ENCODE results near the gene AIFM1. TPM values are rescaled to one million over a fixed set of nuclear protein-coding genes. Genes with fewer than 3 reads are reported as not detected.
"Not testable (repeated sequence)": the region's sequence is repeated elsewhere in the genome, so short reads cannot be mapped to it uniquely, and the experiment has no call there.

AIFM1 gene
- total RNA-seq, 1 donor, result 18.1 TPM

DNA sequence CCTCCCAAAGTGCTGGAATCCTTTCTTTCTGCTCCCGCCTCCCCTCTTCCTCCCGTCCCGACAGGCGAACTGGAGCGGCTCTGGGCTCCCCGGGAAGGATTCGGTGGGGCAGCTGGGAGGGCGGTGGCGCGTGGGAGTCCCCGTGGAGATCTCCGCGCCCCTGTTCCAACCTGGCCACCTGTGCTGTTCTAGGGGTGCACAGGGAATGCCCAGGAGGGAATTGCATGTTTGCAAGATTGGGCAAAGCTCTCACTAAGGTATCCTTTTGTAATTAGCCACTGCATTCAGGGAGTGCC lies 44.2 kb downstream of the AIFM1 start:
- DNase-seq (ENCODE audit: low read depth), result no peak
- H3K4me3 ChIP-seq (ENCODE audit: low read depth, low read length), result no peak overlapping the region
- TF ChIP-seq, protein P1, sequence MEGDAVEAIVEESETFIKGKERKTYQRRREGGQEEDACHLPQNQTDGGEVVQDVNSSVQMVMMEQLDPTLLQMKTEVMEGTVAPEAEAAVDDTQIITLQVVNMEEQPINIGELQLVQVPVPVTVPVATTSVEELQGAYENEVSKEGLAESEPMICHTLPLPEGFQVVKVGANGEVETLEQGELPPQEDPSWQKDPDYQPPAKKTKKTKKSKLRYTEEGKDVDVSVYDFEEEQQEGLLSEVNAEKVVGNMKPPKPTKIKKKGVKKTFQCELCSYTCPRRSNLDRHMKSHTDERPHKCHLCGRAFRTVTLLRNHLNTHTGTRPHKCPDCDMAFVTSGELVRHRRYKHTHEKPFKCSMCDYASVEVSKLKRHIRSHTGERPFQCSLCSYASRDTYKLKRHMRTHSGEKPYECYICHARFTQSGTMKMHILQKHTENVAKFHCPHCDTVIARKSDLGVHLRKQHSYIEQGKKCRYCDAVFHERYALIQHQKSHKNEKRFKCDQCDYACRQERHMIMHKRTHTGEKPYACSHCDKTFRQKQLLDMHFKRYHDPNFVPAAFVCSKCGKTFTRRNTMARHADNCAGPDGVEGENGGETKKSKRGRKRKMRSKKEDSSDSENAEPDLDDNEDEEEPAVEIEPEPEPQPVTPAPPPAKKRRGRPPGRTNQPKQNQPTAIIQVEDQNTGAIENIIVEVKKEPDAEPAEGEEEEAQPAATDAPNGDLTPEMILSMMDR (IDR thresholded peaks at IDR 0.05; ENCODE audit: insufficient read depth, low read length), result no peak

DNA sequence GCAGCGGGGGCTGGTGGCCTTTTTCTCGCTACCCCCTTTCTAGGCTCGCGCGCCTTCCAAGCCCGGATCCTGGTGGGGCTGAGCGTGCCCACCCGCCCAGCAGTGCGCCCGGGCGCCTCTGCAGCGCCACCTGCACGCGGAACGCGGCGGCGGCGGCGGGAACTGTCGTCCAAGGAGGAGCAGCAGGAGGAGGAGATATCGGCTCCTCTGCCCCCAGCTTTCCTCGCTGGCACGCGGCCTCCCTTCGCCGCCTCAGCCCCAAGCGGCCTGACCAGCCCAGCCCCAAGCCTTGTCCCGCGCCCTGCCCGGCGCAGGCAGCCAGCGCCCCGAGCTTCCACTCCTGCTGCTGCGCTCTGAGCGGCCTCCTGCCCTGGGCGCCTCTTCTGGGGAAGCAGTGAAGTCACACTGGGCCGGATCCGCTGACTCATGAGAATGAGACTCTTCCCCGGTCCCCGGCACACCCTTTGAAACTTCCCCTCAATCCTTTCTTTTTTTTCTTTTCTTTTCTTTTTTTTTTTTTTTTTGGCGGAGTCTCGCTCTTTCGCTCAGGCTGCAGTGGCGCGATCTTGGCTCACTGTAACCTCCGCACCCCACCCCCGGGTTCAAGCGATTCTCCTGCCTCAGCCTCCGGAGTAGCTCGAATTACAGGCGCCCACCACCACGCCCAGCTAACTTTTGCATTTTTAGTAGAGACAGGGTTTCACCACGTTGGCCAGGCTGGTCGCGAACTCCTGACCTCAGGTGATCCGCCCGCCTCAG lies 44.7 kb downstream of the AIFM1 start:
- H3K4me3 ChIP-seq (ENCODE audit: low read depth, low read length), result peak overlapping the region; percentile 41
- TF ChIP-seq, protein P1 (IDR thresholded peaks at IDR 0.05; ENCODE audit: insufficient read depth, low read length), result peak; percentile 40
- DNase-seq (ENCODE audit: low read depth), result peak; percentile 91

DNA sequence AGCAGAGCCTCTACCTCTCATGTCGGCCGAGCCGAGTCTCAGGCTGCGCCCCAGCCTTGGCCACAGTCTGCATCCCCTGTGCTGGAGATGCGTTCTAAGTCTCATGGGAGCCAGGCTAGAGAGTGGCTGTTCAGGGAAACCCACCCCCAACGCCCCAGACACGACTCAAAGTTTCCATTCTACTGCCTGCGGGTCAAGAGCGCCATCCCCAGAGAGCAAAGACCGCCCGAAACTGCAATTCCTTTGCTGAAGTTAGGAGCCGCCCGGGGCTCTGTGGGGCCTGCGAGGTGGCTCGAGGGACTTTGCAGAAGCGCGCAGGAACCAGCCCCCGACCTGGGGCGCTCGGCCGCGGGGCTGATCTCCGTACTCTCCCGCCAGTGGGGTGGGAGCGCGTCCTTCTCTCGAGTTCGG lies 45.3 kb downstream of the AIFM1 start:
- no peak for DNase-seq (ENCODE audit: low read depth)
- H3K4me3 ChIP-seq (ENCODE audit: low read depth, low read length), result peak overlapping the region; percentile 25
- TF ChIP-seq, protein P1 (IDR thresholded peaks at IDR 0.05; ENCODE audit: insufficient read depth, low read length), result no peak

DNA sequence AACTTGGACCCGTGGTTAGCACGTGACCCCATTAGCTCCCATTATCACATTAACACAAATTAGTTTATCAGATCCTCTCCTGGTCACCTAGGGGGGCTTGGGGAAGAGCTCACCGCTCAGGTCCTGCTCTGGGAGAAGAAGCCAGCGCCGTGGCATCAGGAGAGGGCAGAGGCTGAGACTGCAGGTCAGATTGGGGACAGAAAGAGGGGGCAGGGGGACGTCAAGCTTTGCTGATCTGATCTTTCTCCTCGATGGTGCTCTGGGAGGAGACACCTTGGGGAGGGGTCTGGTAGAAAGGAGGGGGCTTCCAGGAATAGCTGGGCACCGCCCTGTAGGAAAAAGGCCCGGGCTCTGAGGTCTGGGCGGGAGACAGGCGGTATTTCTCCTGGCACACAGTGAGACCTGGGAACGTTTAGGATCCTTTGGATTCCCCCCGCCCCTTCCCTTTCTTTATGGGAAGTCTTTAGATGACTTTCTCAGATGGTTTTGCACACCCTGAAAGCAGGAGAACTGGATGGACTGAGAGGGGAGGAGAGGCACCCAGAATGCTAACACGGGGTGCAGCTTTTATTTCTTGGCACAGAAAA lies 46.2 kb downstream of the AIFM1 start:
- H3K4me3 ChIP-seq (ENCODE audit: low read depth, low read length), result peak overlapping the region; percentile 15
- peak; percentile 40 for DNase-seq (ENCODE audit: low read depth)
- TF ChIP-seq, protein P1 (IDR thresholded peaks at IDR 0.05; ENCODE audit: insufficient read depth, low read length), result no peak

DNA sequence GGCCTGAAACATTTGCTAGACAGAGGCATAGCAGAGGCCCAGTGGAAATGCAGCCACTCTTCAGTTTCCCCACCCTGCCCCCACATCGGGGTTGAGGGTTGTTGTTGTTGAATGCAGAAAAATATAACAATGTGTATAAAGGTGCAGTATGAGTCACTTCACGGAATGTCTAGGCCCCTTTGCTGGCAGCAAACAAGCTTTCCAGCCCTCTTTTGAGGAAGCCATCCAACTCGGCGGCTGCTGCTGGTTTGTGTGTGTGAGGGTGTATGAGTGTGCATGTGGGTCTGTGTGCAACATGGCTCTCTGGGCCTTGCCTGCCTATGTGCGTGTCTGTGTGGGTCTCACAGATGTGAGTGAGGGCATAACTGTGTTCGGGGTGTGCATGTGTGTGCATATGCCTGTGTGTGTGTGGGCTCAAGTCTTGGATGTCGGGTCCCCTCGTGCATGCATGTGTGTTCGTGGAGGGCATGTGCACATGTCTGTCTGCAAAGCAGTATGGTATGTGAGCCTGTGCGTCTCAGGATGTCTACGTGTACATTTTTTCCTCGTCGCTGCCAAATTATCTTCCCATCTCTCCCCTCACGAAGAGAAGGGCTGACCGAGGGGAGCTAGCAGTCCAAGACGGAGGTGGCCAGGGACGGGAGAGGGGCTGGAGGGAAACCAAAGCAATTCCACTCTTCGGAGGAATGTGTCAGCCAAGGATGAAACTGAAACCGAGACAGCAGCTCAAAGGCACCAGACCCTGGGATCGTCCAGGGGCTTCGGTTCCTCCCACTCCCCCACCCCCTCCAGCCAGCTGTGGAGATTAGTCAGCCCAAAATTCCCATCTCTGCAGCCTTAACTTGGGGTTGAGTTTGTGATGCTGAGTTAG lies 47.0 kb downstream of the AIFM1 start:
- TF ChIP-seq, protein P1 (IDR thresholded peaks at IDR 0.05; ENCODE audit: insufficient read depth, low read length), result no peak
- peak overlapping the region; percentile 15 for H3K4me3 ChIP-seq (ENCODE audit: low read depth, low read length)
- DNase-seq (ENCODE audit: low read depth), result peak; percentile 88

DNA sequence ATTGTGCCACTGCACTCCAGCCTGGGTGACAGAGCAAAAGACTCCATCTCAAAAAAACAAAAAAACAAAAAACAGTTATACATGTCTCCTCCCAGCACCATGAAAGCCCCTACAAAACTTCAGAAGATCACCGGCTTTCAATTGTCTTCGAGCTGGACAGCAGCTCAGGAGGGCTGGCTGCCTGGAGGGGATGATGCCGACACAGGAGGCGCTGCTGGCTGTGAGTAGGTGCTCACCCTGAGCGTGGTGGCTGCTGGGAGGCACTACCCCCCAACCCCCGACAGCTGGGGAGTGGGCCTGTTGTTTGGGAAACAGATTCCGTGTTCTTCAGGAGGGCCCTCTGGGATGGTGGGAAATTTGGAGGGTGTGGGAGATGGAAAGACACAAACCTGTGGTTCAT lies 48.5 kb downstream of the AIFM1 start:
- H3K4me3 ChIP-seq (ENCODE audit: low read depth, low read length), result no peak overlapping the region
- no peak for DNase-seq (ENCODE audit: low read depth)
- TF ChIP-seq, protein P1 (IDR thresholded peaks at IDR 0.05; ENCODE audit: insufficient read depth, low read length), result no peak

DNA sequence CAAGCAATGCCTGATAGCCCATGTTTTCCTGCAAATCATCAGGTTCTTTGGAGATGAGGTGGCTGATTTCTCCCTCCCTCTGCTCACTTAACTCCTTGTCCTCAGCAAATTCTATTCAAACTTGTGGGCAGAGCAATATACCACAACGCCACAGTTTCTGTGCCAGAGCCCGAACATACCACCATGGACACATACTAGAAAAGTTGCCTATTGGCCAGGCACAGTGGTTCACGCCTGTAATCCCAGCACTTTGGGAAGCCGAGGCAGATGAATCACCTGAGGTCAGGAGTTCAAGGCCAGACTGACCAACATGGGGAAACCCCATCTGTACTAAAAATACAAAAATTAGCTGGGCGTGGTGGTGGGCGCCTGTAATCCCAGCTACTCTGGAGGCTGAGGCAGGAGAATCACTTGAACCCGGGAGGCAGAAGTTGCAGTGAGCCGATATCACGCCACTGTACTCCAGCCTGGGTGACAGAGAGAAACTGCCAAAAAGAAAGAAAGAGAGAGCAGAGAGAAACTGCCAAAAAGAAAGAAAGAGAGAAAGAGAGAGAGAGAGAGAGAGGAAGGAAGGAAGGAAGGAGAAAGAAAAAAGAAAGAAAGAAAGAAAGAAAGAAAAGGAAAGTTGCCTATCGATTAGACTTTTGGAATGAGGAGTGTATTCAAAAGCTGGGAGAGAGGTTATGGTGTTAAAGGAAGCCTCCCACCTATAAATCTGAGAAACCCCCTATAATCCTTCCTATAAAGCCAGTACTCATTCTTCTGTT lies 50.3 kb downstream of the AIFM1 start:
- DNase-seq (ENCODE audit: low read depth); H3K4me3 ChIP-seq (ENCODE audit: low read depth, low read length): not testable (repeated sequence)
